Ectodermal cell (in vitro differentiated cells): Measurements from ENCODE around the gene TMEM255B.

Source experiments
- H3K27ac ChIP-seq: 2 replicates; pipeline ENCODE4 v1.7.0; 2013; ENCODE audit warnings: mild to moderate bottlenecking, low read depth, low read length; ENCODE audit not compliant: insufficient read depth, poor library complexity, severe bottlenecking
- H3K27me3 ChIP-seq: 2 replicates; pipeline ENCODE4 v1.7.0; 2013; ENCODE audit warnings: mild to moderate bottlenecking, low read length; ENCODE audit not compliant: insufficient read depth, control insufficient read depth, poor library complexity, severe bottlenecking
- H3K36me3 ChIP-seq: one replicate; pipeline ENCODE4 v1.7.0; 2013; ENCODE audit warnings: low read length; ENCODE audit not compliant: control insufficient read depth, insufficient read depth
- H3K4me1 ChIP-seq: one replicate; pipeline ENCODE4 v1.7.0; 2013; ENCODE audit warnings: low read length; ENCODE audit not compliant: control insufficient read depth, insufficient read depth
- H3K4me3 ChIP-seq: 2 replicates; pipeline ENCODE4 v1.7.0; 2013; ENCODE audit warnings: low read depth, low read length, control low read depth; ENCODE audit not compliant: insufficient read depth
- H3K9me3 ChIP-seq: 2 replicates; pipeline ENCODE4 v1.7.0; 2013; ENCODE audit warnings: mild to moderate bottlenecking, low read length, moderate library complexity; ENCODE audit not compliant: control insufficient read depth
- WGBS, 2 experiments: methylation state at CpG; one replicate each; pipeline ENCODE4 v1.1.7; 2013; ENCODE audit warnings: missing lambda C conversion rate in 2 of 2; 5-methylcytosine and 5-hydroxymethylcytosine counted together

TMEM255B gene

GRCh38 chr13:113729187-113730019 lies 29.6 kb upstream of the TMEM255B start:
- Histone ChIP-seq H3K4me3 (no peak overlapping the region), H3K9me3 (no peaks in the 10 kb centered on the region), H3K36me3 (no peaks in the 10 kb centered on the region), H3K27me3 (no peaks in the 10 kb centered on the region), H3K27ac (no peak overlapping the region), H3K4me1 (no peaks in the 10 kb centered on the region)
- WGBS, 2 experiments, result 90% methylated on average over 34 of the region's 34 CpGs

- Histone ChIP-seq H3K4me1 (no peaks in the 10 kb centered on the region), H3K9me3 (no peaks in the 10 kb centered on the region), H3K27ac (no peak overlapping the region), H3K36me3 (no peaks in the 10 kb centered on the region), H3K27me3 (no peaks in the 10 kb centered on the region), H3K4me3 (no peak overlapping the region)
- 86 to 87% methylated on average over 21 of the region's 21 CpGs for WGBS, 2 experiments
These were observed 28.8 kb upstream of the TMEM255B start for GRCh38 chr13:113730258-113730691.

GRCh38 chr13:113730831-113731191 lies 28.2 kb upstream of the TMEM255B start:
- Histone ChIP-seq H3K9me3 (no peaks in the 10 kb centered on the region), H3K27ac (no peak overlapping the region), H3K27me3 (no peaks in the 10 kb centered on the region), H3K36me3 (no peaks in the 10 kb centered on the region), H3K4me3 (no peak overlapping the region), H3K4me1 (no peaks in the 10 kb centered on the region)
- WGBS, 2 experiments, result 95 to 98% methylated on average over 4 of the region's 4 CpGs

GRCh38 chr13:113731192-113732175 lies 27.5 kb upstream of the TMEM255B start:
- H3K4me3 ChIP-seq, result no peak overlapping the region
- no peaks in the 10 kb centered on the region for H3K9me3 ChIP-seq
- WGBS, 2 experiments, result 90% methylated on average over 32 of the region's 32 CpGs
- no peak overlapping the region for H3K27ac ChIP-seq
- H3K4me1 ChIP-seq, result no peaks in the 10 kb centered on the region
- H3K27me3 ChIP-seq, result no peaks in the 10 kb centered on the region
- no peaks in the 10 kb centered on the region for H3K36me3 ChIP-seq

GRCh38 chr13:113732176-113732960 lies 26.7 kb upstream of the TMEM255B start:
- Histone ChIP-seq H3K27me3 (no peaks in the 10 kb centered on the region), H3K36me3 (no peaks in the 10 kb centered on the region), H3K27ac (no peak overlapping the region), H3K4me1 (no peaks in the 10 kb centered on the region), H3K4me3 (no peak overlapping the region), H3K9me3 (no peaks in the 10 kb centered on the region)
- WGBS, 2 experiments, result 91 to 92% methylated on average over 29 of the region's 29 CpGs

GRCh38 chr13:113732961-113733950 lies 25.8 kb upstream of the TMEM255B start:
- Histone ChIP-seq H3K27ac (no peak overlapping the region), H3K9me3 (no peaks in the 10 kb centered on the region), H3K4me3 (no peak overlapping the region), H3K27me3 (no peaks in the 10 kb centered on the region), H3K4me1 (no peaks in the 10 kb centered on the region), H3K36me3 (no peaks in the 10 kb centered on the region)
- WGBS, 2 experiments, result 87 to 91% methylated on average over 55 of the region's 55 CpGs

- Histone ChIP-seq H3K9me3 (no peaks in the 10 kb centered on the region), H3K27me3 (no peaks in the 10 kb centered on the region), H3K4me1 (no peaks in the 10 kb centered on the region), H3K27ac (no peak overlapping the region), H3K36me3 (no peaks in the 10 kb centered on the region), H3K4me3 (no peak overlapping the region)
- WGBS, 2 experiments, result 92 to 93% methylated on average over 26 of the region's 26 CpGs
These were observed 24.8 kb upstream of the TMEM255B start for GRCh38 chr13:113734099-113734825.

GRCh38 chr13:113734826-113735125 lies 24.2 kb upstream of the TMEM255B start:
- no peaks in the 10 kb centered on the region for H3K36me3 ChIP-seq
- no peak overlapping the region for H3K4me3 ChIP-seq
- no peak overlapping the region for H3K27ac ChIP-seq
- 87 to 91% methylated on average over 8 of the region's 8 CpGs for WGBS, 2 experiments
- no peaks in the 10 kb centered on the region for H3K9me3 ChIP-seq
- no peaks in the 10 kb centered on the region for H3K4me1 ChIP-seq
- no peaks in the 10 kb centered on the region for H3K27me3 ChIP-seq

GRCh38 chr13:113735194-113735593 lies 23.8 kb upstream of the TMEM255B start:
- Histone ChIP-seq H3K4me1 (no peaks in the 10 kb centered on the region), H3K4me3 (no peak overlapping the region), H3K27me3 (no peaks in the 10 kb centered on the region), H3K27ac (no peak overlapping the region), H3K9me3 (no peaks in the 10 kb centered on the region), H3K36me3 (no peaks in the 10 kb centered on the region)
- 92 to 93% methylated on average over 26 of the region's 26 CpGs for WGBS, 2 experiments
